HCEC 1CT (cell line): Measurements from ENCODE around the gene KIFC3.
"Not testable (repeated sequence)": the region's sequence is repeated elsewhere in the genome, so short reads cannot be mapped to it uniquely, and the experiment has no call there.

ENCODE experiments used
- DNase-seq: peaks from one replicate; pipeline ENCODE4 v3.0.0-alpha.2; 2017

The KIFC3 gene

GRCh38 chr16:57786632-57787518, 15.4 kb downstream of the KIFC3 start:
- DNase-seq = no peak

- no peak for DNase-seq
Observed at GRCh38 chr16:57785924-57786323, 16.4 kb downstream of the KIFC3 start.

- no peak for DNase-seq
Observed at GRCh38 chr16:57785385-57785784, 16.9 kb downstream of the KIFC3 start.

GRCh38 chr16:57784334-57784733, 18.0 kb downstream of the KIFC3 start:
- no peak for DNase-seq

- no peak for DNase-seq
Observed at GRCh38 chr16:57783883-57784282, 18.4 kb downstream of the KIFC3 start.

- DNase-seq = no peak
Observed at GRCh38 chr16:57783116-57783515, 19.2 kb downstream of the KIFC3 start.

- not testable (repeated sequence) for DNase-seq
Observed at GRCh38 chr16:57782607-57783055, 19.7 kb downstream of the KIFC3 start.

- DNase-seq = peak; percentile 25
Observed at GRCh38 chr16:57781741-57782606, 20.3 kb downstream of the KIFC3 start.

GRCh38 chr16:57781349-57781740, 20.9 kb downstream of the KIFC3 start:
- DNase-seq = no peak

- not testable (repeated sequence) for DNase-seq
Observed at GRCh38 chr16:57779836-57780235, 22.5 kb downstream of the KIFC3 start.

- DNase-seq = no peak
Observed at GRCh38 chr16:57778658-57779057, 23.6 kb downstream of the KIFC3 start.

GRCh38 chr16:57775661-57776469, 26.4 kb downstream of the KIFC3 start:
- no peak for DNase-seq

GRCh38 chr16:57774705-57775285, 27.5 kb downstream of the KIFC3 start:
- no peak for DNase-seq

GRCh38 chr16:57773655-57774295, 28.5 kb downstream of the KIFC3 start:
- no peak for DNase-seq

- DNase-seq = no peak
Observed at GRCh38 chr16:57773019-57773418, 29.3 kb downstream of the KIFC3 start.

GRCh38 chr16:57771141-57771785, 31.0 kb downstream of the KIFC3 start:
- no peak for DNase-seq

- DNase-seq = no peak
Observed at GRCh38 chr16:57770361-57770760, 31.9 kb downstream of the KIFC3 start.

GRCh38 chr16:57769541-57770145, 32.6 kb downstream of the KIFC3 start:
- no peak for DNase-seq

- no peak for DNase-seq
Observed at GRCh38 chr16:57766714-57767348, 35.5 kb downstream of the KIFC3 start.

GRCh38 chr16:57765160-57765728, 37.0 kb downstream of the KIFC3 start:
- DNase-seq = no peak
